Calu3 (cell line): Measurements from ENCODE around the gene PGM3. TPM values are rescaled to one million over a fixed set of nuclear protein-coding genes. Genes with fewer than 3 reads are reported as not detected.

ENCODE experiments used
- BruUV-seq: library from RNA; stranded (reverse); fragments of 400-500 nt; replicated peaks from 2 replicates; lab custom pipeline; 2021; lab: Mats Ljungman, UMichigan
- CTCF ChIA-PET: fragments of 300-600 bp; sonication (Branson Sonifier 250); formaldehyde crosslinking; loops from one replicate; lab custom pipeline; 2022; ENCODE audit warnings: antibody characterized with exemption; lab: Charles Lee
- DNase-seq: peaks from one replicate; pipeline ENCODE4 v3.0.0; 2022
- H3K27ac Mint-ChIP-seq: one replicate; pipeline ENCODE4 v1.8.0; 2022; ENCODE audit warnings: mixed read lengths; ENCODE audit not compliant: unreplicated experiment
- H3K27me3 Mint-ChIP-seq: one replicate; pipeline ENCODE4 v1.8.0; 2022; ENCODE audit warnings: mixed read lengths; ENCODE audit not compliant: unreplicated experiment
- H3K36me3 Mint-ChIP-seq: one replicate; pipeline ENCODE4 v1.8.0; 2022; ENCODE audit warnings: mild to moderate bottlenecking, moderate library complexity, mixed read lengths; ENCODE audit not compliant: insufficient read depth, unreplicated experiment
- H3K4me1 Mint-ChIP-seq: one replicate; pipeline ENCODE4 v1.8.0; 2022; ENCODE audit warnings: mild to moderate bottlenecking, low read depth, mixed read lengths; ENCODE audit not compliant: unreplicated experiment
- H3K4me3 Mint-ChIP-seq: one replicate; pipeline ENCODE4 v1.8.0; 2022; ENCODE audit warnings: mild to moderate bottlenecking, low read depth, moderate library complexity, mixed read lengths; ENCODE audit not compliant: unreplicated experiment
- H3K9me3 Mint-ChIP-seq: one replicate; pipeline ENCODE4 v1.8.0; 2022; ENCODE audit warnings: low read depth, mixed read lengths; ENCODE audit not compliant: unreplicated experiment
- CTCF ChIP-seq: fragments of 200-600 bp; IDR thresholded peaks from one replicate; pipeline ENCODE4 v1.8.0; 2022; ENCODE audit warnings: antibody characterized with exemption; ENCODE audit not compliant: unreplicated experiment
- intact Hi-C: fragments of 100-400 bp; cut with micrococcal nuclease; formaldehyde crosslinking; loops from one replicate; pipeline ENCODE4 v1.10.0; 2022; ENCODE audit not compliant: unreplicated experiment
- total RNA-seq: library from RNA; stranded (reverse); gene quantifications from 2 replicates; pipeline ENCODE4 v1.2.3, GENCODE V29; 2022

The PGM3 gene
- total RNA-seq, 1 experiment from 2014 or later, result 46.6 TPM

- no peaks in the 10 kb centered on the region for H3K9me3 Mint-ChIP-seq
- H3K4me1 Mint-ChIP-seq, result no peaks in the 10 kb centered on the region
- intact Hi-C loops, result no loop called here
- peaks cover 47% of the 10 kb centered on the region for H3K36me3 Mint-ChIP-seq
- no peaks in the 10 kb centered on the region for H3K27me3 Mint-ChIP-seq
- no peak for DNase-seq
- no TSS peak for BruUV-seq
- H3K27ac Mint-ChIP-seq, result no peak overlapping the region
- TF ChIP-seq CTCF, result no peak
- CTCF ChIA-PET, result no interaction called here
- no peak overlapping the region for H3K4me3 Mint-ChIP-seq
Observed at GRCh38 chr6:83182114-83182513, 11.0 kb downstream of the PGM3 start.

- Mint-ChIP-seq H3K4me3 (no peak overlapping the region), H3K27ac (no peak overlapping the region), H3K27me3 (no peaks in the 10 kb centered on the region), H3K36me3 (peaks cover 46% of the 10 kb centered on the region), H3K9me3 (no peaks in the 10 kb centered on the region), H3K4me1 (no peaks in the 10 kb centered on the region)
- CTCF ChIA-PET, result no interaction called here
- DNase-seq, result no peak
- intact Hi-C loops, result no loop called here
- no peak for TF ChIP-seq CTCF
- BruUV-seq, result no TSS peak
Observed at GRCh38 chr6:83180426-83180950, 12.6 kb downstream of the PGM3 start.

GRCh38 chr6:83176246-83176645 is 16.8 kb downstream of the PGM3 start:
- H3K4me3 Mint-ChIP-seq, result no peak overlapping the region
- no peak for DNase-seq
- no peaks in the 10 kb centered on the region for H3K4me1 Mint-ChIP-seq
- peaks cover 25% of the 10 kb centered on the region for H3K36me3 Mint-ChIP-seq
- no TSS peak for BruUV-seq
- H3K27ac Mint-ChIP-seq, result no peak overlapping the region
- no peaks in the 10 kb centered on the region for H3K27me3 Mint-ChIP-seq
- intact Hi-C loops, result no loop called here
- no peak for TF ChIP-seq CTCF
- CTCF ChIA-PET, result no interaction called here
- no peaks in the 10 kb centered on the region for H3K9me3 Mint-ChIP-seq

GRCh38 chr6:83169511-83169910 is 23.6 kb downstream of the PGM3 start:
- BruUV-seq, result no TSS peak
- no peak for TF ChIP-seq CTCF
- Mint-ChIP-seq H3K4me1 (no peaks in the 10 kb centered on the region), H3K4me3 (no peak overlapping the region), H3K36me3 (peaks cover 32% of the 10 kb centered on the region), H3K27ac (no peak overlapping the region), H3K27me3 (no peaks in the 10 kb centered on the region), H3K9me3 (no peaks in the 10 kb centered on the region)
- intact Hi-C loops, result no loop called here
- CTCF ChIA-PET, result no interaction called here
- no peak for DNase-seq
